ENCODE measurements around the gene ASB13.

The ASB13 gene

DNA sequence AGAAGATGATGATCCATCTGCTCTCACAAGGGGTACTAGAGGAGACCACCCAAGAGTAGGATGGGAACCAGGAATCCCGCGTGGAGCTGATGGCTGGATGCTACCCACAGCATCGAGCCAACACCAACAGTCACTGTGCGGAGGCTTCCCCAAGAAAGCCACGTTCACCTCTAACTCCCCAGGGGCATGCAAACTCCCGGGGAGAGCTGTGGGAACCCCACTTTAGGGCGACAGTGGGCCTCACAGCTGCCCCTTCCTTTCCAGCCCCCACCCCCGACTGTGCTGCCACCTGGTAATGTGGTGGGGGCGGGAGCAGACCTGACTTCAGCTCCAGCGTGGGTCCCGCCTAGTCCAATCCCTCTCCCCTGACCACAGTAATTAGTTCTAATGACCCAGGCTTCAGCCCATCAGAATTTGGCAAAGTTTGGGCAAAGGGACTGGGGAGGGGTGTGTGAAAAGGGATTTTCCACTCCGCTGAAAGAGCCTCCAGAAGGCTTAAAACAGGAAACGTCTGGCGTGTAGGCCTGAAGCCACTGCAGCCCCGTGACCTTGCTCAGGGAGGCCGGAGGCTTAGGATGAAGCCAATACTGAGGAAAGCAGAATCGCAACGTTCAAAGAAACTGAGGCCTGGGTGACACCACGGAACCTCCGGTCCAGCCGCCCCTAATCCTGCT lies 20.3 kb downstream of the ASB13 start:
- no peak for DNase-seq

DNA sequence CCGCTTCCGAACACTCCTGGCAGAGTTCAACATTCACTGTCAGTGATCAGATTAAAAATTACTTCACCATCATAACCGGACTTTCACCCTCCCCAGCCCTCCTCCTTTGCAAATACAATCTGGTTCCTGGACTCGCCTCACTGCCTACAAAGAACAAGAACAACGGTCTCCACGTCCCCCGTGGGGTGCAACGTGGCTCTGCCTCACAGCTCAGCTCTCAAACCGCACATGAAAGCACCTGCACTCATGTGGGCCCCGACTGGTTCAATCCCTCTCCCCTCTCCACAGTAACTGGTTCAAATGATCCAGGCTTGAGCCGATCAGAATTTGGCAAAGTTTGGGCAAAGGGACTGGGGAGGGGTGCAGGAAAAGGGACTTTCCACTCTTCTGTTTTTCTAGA lies 21.0 kb downstream of the ASB13 start:
- DNase-seq: no peak

- DNase-seq: peak; percentile 21
Measured at GRCh38 chr10:5644930-5645329, 21.5 kb downstream of the ASB13 start.

GRCh38 chr10:5643346-5644067 lies 22.9 kb downstream of the ASB13 start:
- no peak for DNase-seq

DNA sequence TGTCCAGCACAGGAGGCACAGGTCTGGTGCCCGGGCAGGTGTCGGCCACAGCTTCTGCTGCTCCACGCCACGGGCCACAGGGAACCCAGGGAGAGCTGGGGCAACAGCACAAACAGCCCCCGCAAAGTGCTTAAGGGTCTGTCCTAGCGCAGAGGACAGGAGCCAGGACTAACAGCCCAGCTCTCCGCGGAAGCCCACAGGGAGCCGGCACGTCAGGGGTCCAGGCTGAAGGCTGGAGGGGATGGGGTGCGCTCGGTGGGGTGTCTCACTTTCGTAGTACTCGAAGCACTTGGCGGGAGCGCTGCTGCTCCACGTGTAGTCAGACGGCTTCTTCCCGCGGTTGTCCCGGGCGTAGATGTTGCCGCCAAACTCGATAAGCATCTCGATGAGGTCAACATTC lies 24.9 kb downstream of the ASB13 start:
- DNase-seq: no peak

DNA sequence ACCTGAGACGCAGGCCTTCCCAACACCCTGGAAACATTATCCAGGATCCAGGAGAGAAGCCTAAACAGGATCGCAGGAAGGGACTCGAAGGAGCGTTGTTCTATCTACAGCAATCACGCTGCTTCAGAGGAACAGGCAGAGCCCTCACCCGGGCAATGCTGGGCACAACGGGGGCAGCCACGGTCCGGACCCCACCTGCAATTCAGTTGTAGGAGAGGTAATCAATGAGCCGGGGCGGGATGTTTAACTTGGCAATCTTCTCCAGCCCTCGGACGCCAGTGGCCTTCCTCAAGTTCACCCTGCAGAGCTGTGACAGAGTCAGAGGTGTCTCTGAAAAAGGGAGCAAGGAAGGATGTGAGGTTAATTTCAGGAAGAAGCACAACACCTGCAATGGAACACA lies 25.9 kb downstream of the ASB13 start:
- DNase-seq: no peak

- DNase-seq: no peak
Measured at GRCh38 chr10:5640036-5640435, 26.4 kb downstream of the ASB13 start.

DNA sequence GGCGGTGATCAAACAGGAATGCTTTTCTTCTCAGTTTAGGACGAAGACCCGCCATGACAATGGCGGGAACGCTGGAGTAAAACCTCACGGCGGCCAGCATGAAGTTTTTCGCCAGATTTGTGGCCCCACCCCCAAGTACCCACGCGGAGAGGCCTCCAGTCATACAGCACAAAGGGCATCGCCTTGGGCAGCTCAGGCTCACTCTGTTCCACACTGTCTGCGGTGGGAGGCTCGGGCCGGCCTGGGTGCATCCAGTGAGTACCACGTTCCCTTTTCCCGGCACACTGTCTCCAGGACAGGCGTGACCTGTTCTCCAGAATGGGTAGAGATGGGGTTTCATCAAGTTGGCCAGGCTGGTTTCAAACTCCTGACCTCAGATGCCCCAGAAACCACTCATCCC lies 27.3 kb downstream of the ASB13 start:
- no peak for DNase-seq

DNA sequence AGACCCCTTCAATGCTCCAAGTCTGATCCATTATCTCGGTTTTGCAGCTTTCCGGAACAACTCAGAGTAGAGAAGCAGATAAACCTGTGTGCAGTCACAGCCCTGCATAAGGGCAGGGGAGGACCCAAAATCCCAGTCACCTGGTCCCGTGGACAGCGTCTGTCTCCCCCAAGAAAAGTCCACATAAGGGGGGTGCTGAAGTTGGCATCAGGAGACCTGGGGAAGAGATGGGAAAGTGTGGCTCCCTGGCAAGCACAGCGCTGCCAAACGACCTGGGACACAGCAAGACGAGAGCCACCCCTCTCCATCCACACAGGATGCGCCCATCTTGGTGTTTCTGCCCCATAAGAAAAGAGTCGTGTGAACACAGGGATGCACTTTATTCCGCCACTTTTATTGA lies 27.9 kb downstream of the ASB13 start:
- no peak for DNase-seq

GRCh38 chr10:5634918-5635317 lies 31.5 kb downstream of the ASB13 start:
- no peak for DNase-seq

DNA sequence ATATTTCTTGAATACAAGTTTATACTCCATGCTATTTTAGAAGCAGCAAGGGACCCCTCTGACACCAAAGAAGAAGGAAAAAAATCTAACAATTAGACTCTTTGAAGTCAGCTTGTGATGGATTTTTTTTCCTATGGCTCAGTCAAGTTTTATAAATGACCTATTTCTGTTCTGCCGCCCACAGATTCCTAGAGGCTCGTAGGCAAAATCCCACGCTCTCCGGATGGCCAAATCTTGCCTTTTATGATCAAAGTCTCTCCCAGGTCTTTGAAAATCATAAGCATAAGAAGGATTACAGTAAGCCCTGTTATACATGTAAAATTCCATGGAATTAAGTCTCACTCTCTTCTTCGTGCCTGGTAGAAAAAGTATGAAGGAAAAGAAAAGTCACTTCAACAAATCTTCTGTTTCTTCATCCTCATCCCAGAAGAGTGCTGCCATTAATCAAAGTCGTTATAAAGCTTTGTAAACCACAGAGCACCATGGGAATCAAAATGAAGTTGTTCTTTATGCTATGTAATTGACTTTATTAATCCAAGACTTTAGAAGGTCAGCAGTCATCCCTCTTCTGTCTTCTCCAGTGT lies 33.1 kb downstream of the ASB13 start:
- DNase-seq: no peak

DNA sequence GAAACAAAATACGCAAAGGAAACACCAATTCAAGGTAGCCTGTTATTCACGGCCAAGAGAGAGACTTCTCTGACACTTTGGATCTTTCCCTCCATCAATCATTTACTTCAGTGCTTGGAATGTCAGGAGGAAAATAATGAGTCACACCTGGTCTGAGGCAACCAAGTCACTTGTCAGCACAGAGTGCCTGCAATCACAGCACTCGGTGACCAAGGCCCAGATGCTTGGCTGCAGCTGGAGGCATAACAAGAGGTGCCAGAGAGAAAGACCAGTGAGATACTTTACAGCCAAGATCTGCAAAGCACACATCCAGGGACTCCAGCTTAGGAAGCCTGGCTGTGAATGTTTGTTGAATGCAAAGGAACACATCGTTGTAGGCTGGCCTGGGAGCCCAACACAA lies 33.9 kb downstream of the ASB13 start:
- DNase-seq: no peak

- DNase-seq: no peak
Measured at GRCh38 chr10:5631936-5632335, 34.5 kb downstream of the ASB13 start.

DNA sequence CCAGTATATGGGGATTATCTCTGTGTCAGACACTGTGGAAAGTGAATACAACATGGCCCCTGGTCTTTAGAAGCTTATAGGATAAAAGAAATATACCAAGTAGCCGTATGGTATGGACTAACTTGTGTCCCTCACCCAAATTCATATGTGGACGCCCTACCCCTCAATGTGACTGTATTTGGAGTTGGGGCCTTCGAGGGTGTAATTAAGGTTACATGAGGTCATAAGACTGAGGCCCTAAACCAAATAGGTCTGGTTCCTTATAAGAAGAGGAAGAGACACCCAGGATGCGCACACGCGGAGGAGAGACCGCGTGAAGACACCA lies 36.3 kb downstream of the ASB13 start:
- no peak for DNase-seq

DNA sequence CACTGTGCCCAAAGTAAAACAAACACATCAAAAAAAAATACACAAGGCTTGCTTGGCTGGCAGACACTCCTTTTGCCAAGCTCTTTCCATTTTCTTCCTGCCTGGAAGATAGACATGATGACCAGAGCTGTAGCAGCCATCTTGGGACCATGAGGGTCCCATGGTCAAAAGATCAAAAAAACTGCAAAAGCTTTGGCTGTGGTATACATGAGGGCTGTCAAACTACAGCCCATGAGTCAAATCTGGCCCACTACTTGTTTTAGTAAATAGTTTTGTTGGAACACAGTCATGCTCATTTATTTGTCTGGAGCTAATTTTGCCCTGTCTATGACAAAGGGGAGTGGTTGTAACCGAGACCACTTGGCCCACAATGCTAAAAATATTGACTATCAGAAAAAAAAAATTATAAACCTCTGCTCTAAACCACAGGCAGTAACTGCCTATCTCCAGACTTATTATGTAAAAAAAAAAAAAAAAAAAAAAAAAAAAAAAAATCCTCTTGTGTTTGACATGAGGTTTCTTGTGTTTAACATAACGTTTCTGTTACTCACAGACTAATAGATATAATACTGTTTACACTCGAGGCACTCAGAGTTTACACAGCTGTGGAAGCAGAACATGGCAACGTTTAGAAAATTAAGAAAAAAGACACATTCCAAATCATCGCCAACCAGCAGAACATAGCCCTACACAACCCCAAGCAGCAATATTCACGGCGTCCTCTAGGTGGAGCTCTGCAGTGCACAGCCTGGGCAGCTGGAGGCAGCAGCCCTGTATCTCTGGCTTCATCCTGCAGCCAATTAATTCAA lies 36.9 kb downstream of the ASB13 start:
- DNase-seq: peak; percentile 73

DNA sequence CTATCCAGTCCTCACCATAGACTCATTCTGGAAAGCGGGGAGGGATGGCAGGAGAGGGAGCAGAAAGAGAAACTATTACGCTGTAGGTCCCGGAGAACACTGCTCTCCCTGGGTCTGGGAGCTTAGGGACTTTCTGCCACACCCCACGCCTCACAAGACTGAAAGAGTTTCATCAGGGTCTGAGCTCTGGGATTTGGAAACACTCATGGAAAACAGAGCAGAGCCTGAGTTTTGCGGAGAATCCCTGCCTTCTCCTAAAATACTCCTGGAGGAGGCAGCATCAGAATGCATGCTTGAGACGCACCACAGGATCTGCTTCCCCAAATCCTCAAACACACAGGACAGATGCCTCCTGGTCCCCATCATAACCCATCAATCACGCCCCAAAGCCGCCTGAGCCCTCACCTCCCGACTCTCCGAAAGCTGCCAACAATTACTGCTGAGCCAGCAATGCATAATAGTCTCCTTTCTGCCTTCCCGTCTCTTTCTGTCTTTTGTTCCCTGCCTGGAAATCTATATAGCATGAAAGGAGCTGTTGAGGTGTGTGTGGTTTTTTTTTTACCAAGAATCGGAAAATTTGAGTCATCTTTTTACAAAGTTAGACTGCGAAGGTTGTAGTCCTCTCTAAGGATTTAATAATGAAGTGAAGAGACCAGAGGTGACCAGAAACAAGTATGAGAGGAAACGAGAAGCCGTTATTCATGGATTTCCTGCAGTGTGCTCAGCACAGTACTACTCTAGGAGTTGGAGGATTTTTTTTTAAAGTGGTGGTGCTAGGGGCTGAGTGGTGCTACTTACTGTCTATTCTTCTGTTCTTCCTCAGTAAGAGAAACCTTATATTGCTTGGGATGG lies 37.7 kb downstream of the ASB13 start:
- no peak for DNase-seq

GRCh38 chr10:5627486-5628044 lies 38.8 kb downstream of the ASB13 start:
- no peak for DNase-seq

DNA sequence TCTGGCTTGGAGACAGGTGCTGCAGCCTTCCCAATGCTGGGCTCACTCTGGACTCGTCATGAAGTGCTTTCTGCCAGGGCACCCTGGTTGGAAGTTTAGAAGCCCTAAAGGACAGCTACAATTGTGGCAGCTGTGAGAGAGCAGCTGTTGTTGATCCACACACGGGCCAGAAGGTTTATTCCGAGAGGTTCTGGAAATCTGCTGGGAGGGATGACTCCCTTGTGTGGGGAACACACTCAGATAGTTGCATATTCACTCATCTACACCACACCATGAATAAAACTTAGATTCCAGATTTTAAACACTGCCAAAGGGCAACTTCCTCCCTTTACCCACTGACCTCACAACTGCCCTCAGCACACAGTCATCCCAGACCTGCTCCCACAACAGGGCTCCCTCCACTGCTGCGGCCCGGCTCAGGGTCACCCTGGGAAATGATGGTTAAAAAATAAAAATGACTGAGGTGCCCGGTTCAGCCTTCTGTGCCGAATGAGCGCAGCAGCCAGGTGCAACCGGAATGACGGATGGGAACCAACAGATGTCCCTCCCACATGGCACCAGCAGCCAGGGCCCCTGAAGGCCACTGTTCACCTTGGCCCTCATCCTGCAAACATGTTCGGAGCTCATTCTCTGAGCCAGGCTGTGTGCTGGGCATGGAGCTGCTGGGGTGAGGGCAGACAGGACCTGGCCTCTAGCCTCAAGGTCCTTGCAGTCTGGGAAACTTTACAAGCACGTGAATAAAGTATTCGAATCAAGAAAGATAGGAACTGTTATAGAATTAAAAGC lies 40.2 kb downstream of the ASB13 start:
- no peak for DNase-seq

- DNase-seq: no peak
Measured at GRCh38 chr10:5624701-5625100, 41.7 kb downstream of the ASB13 start.

- DNase-seq: peak; percentile 73
Measured at GRCh38 chr10:5623081-5623748, 43.2 kb downstream of the ASB13 start.

Data from midbrain (tissue), 1 donor.